Sigmoid colon (tissue), 7 donors: ENCODE data around the gene EMILIN2. TPM values are rescaled to one million over a fixed set of nuclear protein-coding genes. Genes with fewer than 3 reads are reported as not detected.

ENCODE experiments used
- DNase-seq: peaks from one replicate; pipeline ENCODE4 v3.0.0-alpha.2; 2019
- H3K27ac ChIP-seq, 4 donors: fragments of 200-600 bp; sonication (generic); one replicate each; pipeline ENCODE4 v1.5.1; 2016 to 2019; ENCODE audit warnings: mild to moderate bottlenecking in 1 of 4
- H3K27me3 ChIP-seq, 3 donors: fragments of 200-600 bp; sonication (generic); one replicate each; pipeline ENCODE4 v1.5.1; 2019; ENCODE audit warnings: mild to moderate bottlenecking in 1 of 3
- H3K36me3 ChIP-seq, 4 donors: fragments of 200-600 bp; sonication (generic); one replicate each; pipeline ENCODE4 v1.5.1; 2016 to 2019
- H3K4me1 ChIP-seq, 4 donors: fragments of 200-600 bp; sonication (generic); one replicate each; pipeline ENCODE4 v1.5.1; 2017 to 2019
- H3K4me3 ChIP-seq, 4 donors: fragments of 200-600 bp; sonication (generic); one replicate each; pipeline ENCODE4 v1.5.1; 2017 to 2019; ENCODE audit warnings: mild to moderate bottlenecking in 2 of 4, moderate library complexity in 1 of 4
- H3K9me3 ChIP-seq, 4 donors: fragments of 200-600 bp in 3 of 4; sonication (generic) in 3 of 4; one replicate each; pipeline versions ENCODE4 v1.5.1 to v1.6.1; 2013 to 2019
- CTCF ChIP-seq, 4 experiments: fragments of 450-650 bp in 3 of 4; fragments of 200-600 bp in 1 of 4; IDR thresholded peaks; one replicate each; pipeline ENCODE4 v1.5.1; 2016 to 2019; ENCODE audit warnings: antibody characterized with exemption in 4 of 4, mild to moderate bottlenecking in 3 of 4, moderate library complexity in 2 of 4
- EP300 ChIP-seq, 4 donors: sonication (generic); formaldehyde crosslinking; IDR thresholded peaks; one replicate each; pipeline ENCODE4 v1.6.1; 2017; ENCODE audit warnings: antibody characterized with exemption in 4 of 4
- POLR2A ChIP-seq, 2 donors: fragments of 450-650 bp; IDR thresholded peaks; one replicate each; pipeline ENCODE4 v1.6.1; 2016; ENCODE audit warnings: antibody characterized with exemption in 2 of 2, mild to moderate bottlenecking in 2 of 2, moderate library complexity in 2 of 2
- POLR2AphosphoS5 ChIP-seq, 4 donors: sonication (generic); formaldehyde crosslinking; IDR thresholded peaks; one replicate each; pipeline ENCODE4 v1.6.1; 2017; ENCODE audit warnings: antibody characterized with exemption in 4 of 4
- WGBS, 2 donors: extraction: QIAGEN DNeasy Blood & Tissue Kit; methylation state at CpG; one replicate each; pipeline ENCODE4 v1.1.7; 2013; 5-methylcytosine and 5-hydroxymethylcytosine counted together
- intact Hi-C: fragments of 100-400 bp; cut with DNase I; formaldehyde crosslinking; loops from one replicate; pipeline ENCODE4 v1.15.1; 2023
- polyA plus RNA-seq, 3 donors: library from polyadenylated mRNA; stranded (reverse); fragments of 200-250 nt; gene quantifications; one replicate each; pipeline ENCODE4 v1.2.3, GENCODE V29; 2013
- total RNA-seq, 4 donors: library from RNA; depleted of rRNA; stranded (reverse); fragments of >200 nt; gene quantifications; one replicate each; pipeline ENCODE4 v1.1.0, GENCODE V29; 2016
- donor health status: healthy with polysubstance abuse.
- donor health status: Bipolar disorder and iron deficiency.
- donor health status: healthy.

Gene EMILIN2
- total and polyA plus RNA-seq, 7 donors: 4.8 to 12.0 (median 9.5) TPM

GRCh38 chr18:2918761-2919550, 72.2 kb downstream of the EMILIN2 start:
- WGBS, 2 donors: 89 to 95% methylated on average over 18 of the region's 18 CpGs
- Histone ChIP-seq H3K27ac (no peak overlapping the region), H3K27me3 (no peaks in the 10 kb centered on the region), H3K4me3 (no peak overlapping the region), H3K9me3 (no peaks in the 10 kb centered on the region), H3K36me3 (peaks cover 24 to 86% (median 35%) of the 10 kb centered on the region in 4 donors), H3K4me1 (peaks cover 0 to 7% (median 0%) of the 10 kb centered on the region in 4 donors)
- intact Hi-C loops: no loop called here
- TF ChIP-seq EP300 (IDR thresholded peaks at IDR 0.05) (no peak), POLR2AphosphoS5 (IDR thresholded peaks at IDR 0.05) (no peak), CTCF (IDR thresholded peaks at IDR 0.05) (no peak), POLR2A (IDR thresholded peaks at IDR 0.05) (no peak)
- no peak for DNase-seq

GRCh38 chr18:2919600-2919999, 72.8 kb downstream of the EMILIN2 start:
- H3K4me3 ChIP-seq: no peak overlapping the region
- DNase-seq: no peak
- peaks cover 30 to 86% (median 41%) of the 10 kb centered on the region in 4 donors for H3K36me3 ChIP-seq
- H3K27me3 ChIP-seq: no peaks in the 10 kb centered on the region
- intact Hi-C loops: no loop called here
- no peak for TF ChIP-seq EP300 (IDR thresholded peaks at IDR 0.05)
- TF ChIP-seq POLR2A (IDR thresholded peaks at IDR 0.05): no peak
- H3K27ac ChIP-seq: no peak overlapping the region
- WGBS, 2 donors: 66 to 83% methylated on average over 5 of the region's 5 CpGs
- no peaks in the 10 kb centered on the region for H3K9me3 ChIP-seq
- peaks cover 0 to 7% (median 0%) of the 10 kb centered on the region in 4 donors for H3K4me1 ChIP-seq

DNA sequence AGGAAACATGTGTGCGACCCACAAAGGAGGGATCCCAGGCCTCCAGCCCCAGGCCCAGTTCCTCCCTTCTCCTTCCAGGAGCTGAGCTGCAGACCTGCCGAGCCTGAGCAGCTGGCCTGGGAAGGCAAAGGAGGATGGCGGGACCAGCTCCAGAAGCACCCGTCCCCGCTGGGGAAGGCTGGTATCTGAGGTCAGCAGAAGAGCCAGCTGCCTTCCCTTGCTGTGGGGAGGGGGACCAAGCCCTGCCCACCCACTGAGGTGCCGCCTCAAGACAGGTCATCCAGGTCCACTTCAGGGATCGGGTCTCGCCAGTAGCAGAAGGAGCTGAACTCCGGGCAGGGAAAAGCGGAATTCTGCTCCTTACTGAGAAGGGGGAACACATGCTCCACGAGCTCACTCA, 73.2 kb downstream of the EMILIN2 start:
- no peaks in the 10 kb centered on the region for H3K9me3 ChIP-seq
- DNase-seq: no peak
- no peak overlapping the region for H3K4me3 ChIP-seq
- no peaks in the 10 kb centered on the region for H3K27me3 ChIP-seq
- intact Hi-C loops: no loop called here
- peaks cover 30 to 86% (median 46%) of the 10 kb centered on the region in 4 donors for H3K36me3 ChIP-seq
- no peak for TF ChIP-seq POLR2A (IDR thresholded peaks at IDR 0.05)
- no peak for TF ChIP-seq CTCF (IDR thresholded peaks at IDR 0.05)
- no peak for TF ChIP-seq POLR2AphosphoS5 (IDR thresholded peaks at IDR 0.05)
- no peak for TF ChIP-seq EP300 (IDR thresholded peaks at IDR 0.05)
- peaks cover 0 to 7% (median 0%) of the 10 kb centered on the region in 4 donors for H3K4me1 ChIP-seq
- H3K27ac ChIP-seq: no peak overlapping the region
- WGBS, 2 donors: 92% methylated on average over 11 of the region's 11 CpGs

DNA sequence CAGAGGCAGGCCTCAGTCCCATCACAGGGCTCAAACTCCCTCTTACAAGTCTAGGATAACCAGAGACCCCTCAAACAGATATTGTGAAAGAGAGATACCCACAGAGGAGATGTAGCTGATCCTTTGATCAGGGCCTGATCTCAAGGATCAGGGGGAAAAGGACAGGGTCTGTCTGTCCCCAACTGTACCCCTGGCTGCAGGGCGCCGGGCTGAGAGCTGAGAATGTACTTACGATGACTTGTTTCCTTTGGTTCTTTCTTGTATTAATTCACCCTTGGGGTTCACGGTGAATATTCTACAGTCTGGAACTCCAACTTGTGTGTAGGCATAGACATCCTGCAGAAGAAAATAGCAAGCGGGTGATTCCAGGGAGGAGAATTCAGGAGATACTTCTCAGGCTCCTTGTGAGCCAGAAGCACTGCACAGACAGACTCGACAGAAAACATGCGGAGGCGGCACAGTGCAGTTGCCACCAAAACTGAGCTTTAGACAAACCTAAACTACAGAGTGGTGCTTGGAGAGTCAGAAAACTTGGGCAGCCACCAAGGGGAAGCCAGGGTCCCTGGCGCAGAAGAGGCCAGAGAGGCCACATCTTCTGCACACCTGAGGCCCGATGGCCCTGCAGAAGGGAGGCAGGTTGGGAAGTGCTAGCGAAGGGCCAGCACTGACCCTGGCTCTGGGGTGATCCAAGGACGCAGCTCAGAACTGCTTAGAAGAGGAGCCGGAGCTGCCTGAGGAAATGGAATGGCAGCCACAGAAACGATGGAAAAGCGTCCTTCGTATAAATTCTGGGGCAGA, 73.9 kb downstream of the EMILIN2 start:
- no peaks in the 10 kb centered on the region for H3K9me3 ChIP-seq
- TF ChIP-seq POLR2AphosphoS5 (IDR thresholded peaks at IDR 0.05) (no peak), CTCF (IDR thresholded peaks at IDR 0.05) (no peak), EP300 (IDR thresholded peaks at IDR 0.05) (no peak), POLR2A (IDR thresholded peaks at IDR 0.05) (no peak)
- no peak overlapping the region for H3K4me3 ChIP-seq
- no peak for DNase-seq
- H3K36me3 ChIP-seq: peaks cover 30 to 86% (median 49%) of the 10 kb centered on the region in 4 donors
- intact Hi-C loops: no loop called here
- 96% methylated on average over 16 of the region's 16 CpGs for WGBS, 2 donors
- no peaks in the 10 kb centered on the region for H3K27me3 ChIP-seq
- H3K4me1 ChIP-seq: peaks cover 0 to 7% (median 0%) of the 10 kb centered on the region in 4 donors
- no peak overlapping the region for H3K27ac ChIP-seq

- no peak overlapping the region for H3K4me3 ChIP-seq
- intact Hi-C loops: no loop called here
- no peaks in the 10 kb centered on the region for H3K9me3 ChIP-seq
- no peak overlapping the region for H3K27ac ChIP-seq
- no peaks in the 10 kb centered on the region for H3K27me3 ChIP-seq
- peaks cover 30 to 86% (median 47%) of the 10 kb centered on the region in 4 donors for H3K36me3 ChIP-seq
- WGBS, 2 donors: 95 to 96% methylated on average over 14 of the region's 14 CpGs
- no peak for TF ChIP-seq EP300 (IDR thresholded peaks at IDR 0.05)
- TF ChIP-seq POLR2A (IDR thresholded peaks at IDR 0.05): no peak
- TF ChIP-seq POLR2AphosphoS5 (IDR thresholded peaks at IDR 0.05): no peak
- TF ChIP-seq CTCF (IDR thresholded peaks at IDR 0.05): no peak
- peaks cover 0 to 6% (median 0%) of the 10 kb centered on the region in 4 donors for H3K4me1 ChIP-seq
- DNase-seq: no peak
Observed at GRCh38 chr18:2921778-2922177, 75.0 kb downstream of the EMILIN2 start.
